Measurements from ENCODE around the gene MAGEF1.

The MAGEF1 gene

GRCh38 chr3:184680385-184681345 lies 31.2 kb downstream of the MAGEF1 start:
- no peaks in the 10 kb centered on the region for H3K36me3 ChIP-seq
- TF ChIP-seq CTCF (IDR thresholded peaks at IDR 0.05; ENCODE audit: low read depth, low read length) = no peak

GRCh38 chr3:184679056-184679816 lies 32.6 kb downstream of the MAGEF1 start:
- TF ChIP-seq CTCF (IDR thresholded peaks at IDR 0.05; ENCODE audit: low read depth, low read length) = no peak; the same call in 1 of the 2 replicates
- Histone ChIP-seq H3K4me1 (peaks cover 30% of the 10 kb centered on the region), H3K36me3 (no peaks in the 10 kb centered on the region), H3K27me3 (no peaks in the 10 kb centered on the region), H3K4me3 (ENCODE audit: low read depth, low read length) (peak overlapping the region; percentile 32), H3K9me3 (no peaks in the 10 kb centered on the region)
- peak; percentile 95 for DNase-seq

More at GRCh38 chr3:184680385-184681345, 31.2 kb downstream of the MAGEF1 start:
- H3K4me1 ChIP-seq = peaks cover 29% of the 10 kb centered on the region
- no peaks in the 10 kb centered on the region for H3K9me3 ChIP-seq
- no peaks in the 10 kb centered on the region for H3K27me3 ChIP-seq
- DNase-seq = peak; percentile 66
- H3K4me3 ChIP-seq (ENCODE audit: low read depth, low read length) = no peak overlapping the region

GRCh38 chr3:184678317-184679055 lies 33.4 kb downstream of the MAGEF1 start:
- H3K27me3 ChIP-seq = no peaks in the 10 kb centered on the region
- TF ChIP-seq CTCF (IDR thresholded peaks at IDR 0.05; ENCODE audit: low read depth, low read length) = no peak; the same call in 1 of the 2 replicates
- H3K4me1 ChIP-seq = peaks cover 30% of the 10 kb centered on the region
- peak; percentile 54 for DNase-seq
- peak overlapping the region; percentile 32; the same call in 1 of the 2 replicates for H3K4me3 ChIP-seq (ENCODE audit: low read depth, low read length)
- H3K9me3 ChIP-seq = no peaks in the 10 kb centered on the region
- H3K36me3 ChIP-seq = no peaks in the 10 kb centered on the region

- H3K27me3 ChIP-seq = no peaks in the 10 kb centered on the region
- no peak overlapping the region for H3K4me3 ChIP-seq (ENCODE audit: low read depth, low read length)
- no peak for TF ChIP-seq CTCF (IDR thresholded peaks at IDR 0.05; ENCODE audit: low read depth, low read length)
- no peaks in the 10 kb centered on the region for H3K36me3 ChIP-seq
- no peak for DNase-seq
- H3K4me1 ChIP-seq = peaks cover 30% of the 10 kb centered on the region
- H3K9me3 ChIP-seq = no peaks in the 10 kb centered on the region
Observed at GRCh38 chr3:184677344-184678316, 34.2 kb downstream of the MAGEF1 start.

GRCh38 chr3:184676927-184677326 lies 34.9 kb downstream of the MAGEF1 start:
- Histone ChIP-seq H3K4me1 (peaks cover 30% of the 10 kb centered on the region), H3K4me3 (ENCODE audit: low read depth, low read length) (no peak overlapping the region), H3K9me3 (no peaks in the 10 kb centered on the region), H3K27me3 (no peaks in the 10 kb centered on the region), H3K36me3 (no peaks in the 10 kb centered on the region)
- DNase-seq = no peak
- no peak for TF ChIP-seq CTCF (IDR thresholded peaks at IDR 0.05; ENCODE audit: low read depth, low read length)
